GM13976 (cell line): ENCODE measurements around the gene NOL4L.

Experiments used
- DNase-seq: peaks from one replicate; pipeline ENCODE4 v3.0.0; 2012; ENCODE audit warnings: low spot score
- CTCF ChIP-seq: IDR thresholded peaks from 2 replicates; pipeline ENCODE4 v1.5.1; 2012; ENCODE audit warnings: borderline replicate concordance, mild to moderate bottlenecking; ENCODE audit not compliant: insufficient read depth; ENCODE audit errors: extremely low read depth, missing control alignments, control extremely low read depth
- in situ Hi-C: fragments of 300-500 bp; cut with MboI; formaldehyde crosslinking; loops from one replicate; pipeline ENCODE4 v1.12.0; 2022; ENCODE audit warnings: low sequenced_read_pairs, mixed read lengths, inconsistent platforms; ENCODE audit not compliant: unreplicated experiment

Gene NOL4L

GRCh38 chr20:32451682-32452461 is 133.3 kb downstream of the NOL4L start:
- no peak for TF ChIP-seq CTCF
- in situ Hi-C loops, result no loop called here
- no peak for DNase-seq

- in situ Hi-C loops, result no loop called here
- no peak for DNase-seq
- no peak for TF ChIP-seq CTCF
Measured at GRCh38 chr20:32451340-32451681, 133.8 kb downstream of the NOL4L start.

GRCh38 chr20:32450484-32451061 is 134.6 kb downstream of the NOL4L start:
- TF ChIP-seq CTCF, result no peak
- in situ Hi-C loops, result no loop called here
- DNase-seq, result no peak

- in situ Hi-C loops, result no loop called here
- DNase-seq, result peak; percentile 31
- no peak for TF ChIP-seq CTCF
Measured at GRCh38 chr20:32449890-32450401, 135.2 kb downstream of the NOL4L start.

GRCh38 chr20:32449057-32449889 is 135.9 kb downstream of the NOL4L start:
- no peak for TF ChIP-seq CTCF
- no peak for DNase-seq
- in situ Hi-C loops, result no loop called here

GRCh38 chr20:32448306-32449056 is 136.7 kb downstream of the NOL4L start:
- TF ChIP-seq CTCF, result no peak
- DNase-seq, result no peak
- in situ Hi-C loops, result no loop called here
